ENCODE data around the gene OR8G1.

DNA sequence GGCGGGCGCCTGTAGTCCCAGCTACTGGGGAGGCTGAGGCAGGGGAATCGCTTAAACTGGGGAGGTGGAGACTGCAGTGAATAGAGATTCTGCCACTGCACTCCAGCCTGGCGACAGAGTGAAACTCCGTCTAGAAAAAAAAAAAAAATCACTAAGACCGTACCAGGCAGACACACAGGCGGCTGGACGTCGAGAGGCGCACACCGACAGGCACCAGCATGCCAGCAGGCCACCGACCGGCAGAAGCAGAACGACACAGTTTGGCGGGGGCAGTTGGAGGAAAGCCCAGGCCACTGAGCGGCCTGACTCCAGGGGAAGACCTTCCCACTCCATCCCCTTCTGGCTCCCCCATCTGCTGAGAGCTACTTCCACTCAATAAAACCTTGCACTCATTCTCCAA, 40.2 kb upstream of the OR8G1 start:
- TF ChIP-seq POLR2A (IDR thresholded peaks at IDR 0.05) (no peak), EP300 (IDR thresholded peaks at IDR 0.05) (no peak)

Data from stomach (tissue), 4 donors.